GM21737 (cell line): ENCODE results near the gene RNF223.

Experiments
- ATAC-seq: cut with Tn5 transposase; IDR thresholded peaks from one replicate; pipeline ENCODE4 v1.9.1; 2021; ENCODE audit warnings: mild to moderate bottlenecking, moderate library complexity; ENCODE audit not compliant: unreplicated experiment

Gene RNF223

GRCh38 chr1:1047407-1047806 lies 26.7 kb downstream of the RNF223 start:
- no peak for ATAC-seq

DNA sequence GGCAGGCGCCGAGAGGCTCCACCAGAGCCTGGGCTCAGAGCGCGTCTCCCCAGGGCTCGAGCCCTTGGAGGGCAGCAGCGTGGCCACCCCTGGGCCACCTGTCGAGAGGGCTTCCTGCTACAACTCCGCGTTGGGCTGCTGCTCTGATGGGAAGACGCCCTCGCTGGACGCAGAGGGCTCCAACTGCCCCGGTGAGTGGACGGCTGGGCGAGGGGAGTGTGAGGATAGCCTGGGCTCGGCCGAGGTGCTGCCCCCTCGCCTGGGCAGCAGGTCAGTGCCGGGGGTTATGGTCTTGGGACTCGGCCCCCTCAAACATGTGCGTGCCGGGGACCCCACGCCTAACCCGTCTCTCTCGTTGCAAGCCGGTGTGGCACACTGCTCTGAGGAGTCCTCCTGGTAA lies 27.3 kb downstream of the RNF223 start:
- ATAC-seq = no peak

GRCh38 chr1:1046243-1046642 lies 27.9 kb downstream of the RNF223 start:
- no peak for ATAC-seq

- no peak for ATAC-seq
Observed at GRCh38 chr1:1045129-1045528, 29.0 kb downstream of the RNF223 start.

- ATAC-seq = no peak
Observed at GRCh38 chr1:1044455-1045078, 29.5 kb downstream of the RNF223 start.

DNA sequence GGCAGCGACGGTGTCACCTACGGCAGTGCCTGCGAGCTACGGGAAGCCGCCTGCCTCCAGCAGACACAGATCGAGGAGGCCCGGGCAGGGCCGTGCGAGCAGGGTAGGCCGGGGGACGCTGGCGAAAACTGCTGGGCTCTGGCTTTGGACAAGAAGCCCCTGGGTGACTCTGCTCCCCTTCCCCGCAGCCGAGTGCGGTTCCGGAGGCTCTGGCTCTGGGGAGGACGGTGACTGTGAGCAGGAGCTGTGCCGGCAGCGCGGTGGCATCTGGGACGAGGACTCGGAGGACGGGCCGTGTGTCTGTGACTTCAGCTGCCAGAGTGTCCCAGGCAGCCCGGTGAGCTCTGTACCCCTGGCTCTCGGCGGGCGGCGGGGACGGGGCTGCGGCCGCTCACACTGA lies 30.2 kb downstream of the RNF223 start:
- ATAC-seq = no peak

DNA sequence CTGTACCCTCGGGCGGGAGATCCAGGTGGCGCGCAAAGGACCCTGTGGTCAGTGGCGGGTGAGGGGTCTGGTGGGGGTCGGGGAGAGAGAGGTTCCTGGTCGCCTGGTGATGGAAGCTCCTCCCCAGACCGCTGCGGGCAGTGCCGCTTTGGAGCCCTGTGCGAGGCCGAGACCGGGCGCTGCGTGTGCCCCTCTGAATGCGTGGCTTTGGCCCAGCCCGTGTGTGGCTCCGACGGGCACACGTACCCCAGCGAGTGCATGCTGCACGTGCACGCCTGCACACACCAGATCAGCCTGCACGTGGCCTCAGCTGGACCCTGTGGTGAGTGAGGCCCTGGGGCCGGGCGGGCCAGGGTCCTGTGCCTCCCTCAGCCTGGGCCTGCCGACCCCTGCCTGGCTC lies 30.7 kb downstream of the RNF223 start:
- ATAC-seq = no peak

GRCh38 chr1:1042835-1043234 lies 31.3 kb downstream of the RNF223 start:
- ATAC-seq = no peak

DNA sequence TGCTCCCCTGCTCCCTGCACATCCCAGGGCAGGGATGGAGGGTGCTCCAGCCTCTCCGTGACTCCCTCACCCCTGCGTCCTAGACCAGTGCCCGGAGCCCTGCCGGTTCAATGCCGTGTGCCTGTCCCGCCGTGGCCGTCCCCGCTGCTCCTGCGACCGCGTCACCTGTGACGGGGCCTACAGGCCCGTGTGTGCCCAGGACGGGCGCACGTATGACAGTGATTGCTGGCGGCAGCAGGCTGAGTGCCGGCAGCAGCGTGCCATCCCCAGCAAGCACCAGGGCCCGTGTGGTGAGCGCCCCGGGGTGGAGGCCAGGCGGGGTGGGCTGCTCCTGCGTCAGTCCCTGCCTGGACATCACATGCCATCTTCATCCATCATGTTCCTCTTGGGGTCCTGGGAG lies 32.2 kb downstream of the RNF223 start:
- no peak for ATAC-seq

- ATAC-seq = no peak
Observed at GRCh38 chr1:1041092-1041523, 33.0 kb downstream of the RNF223 start.

DNA sequence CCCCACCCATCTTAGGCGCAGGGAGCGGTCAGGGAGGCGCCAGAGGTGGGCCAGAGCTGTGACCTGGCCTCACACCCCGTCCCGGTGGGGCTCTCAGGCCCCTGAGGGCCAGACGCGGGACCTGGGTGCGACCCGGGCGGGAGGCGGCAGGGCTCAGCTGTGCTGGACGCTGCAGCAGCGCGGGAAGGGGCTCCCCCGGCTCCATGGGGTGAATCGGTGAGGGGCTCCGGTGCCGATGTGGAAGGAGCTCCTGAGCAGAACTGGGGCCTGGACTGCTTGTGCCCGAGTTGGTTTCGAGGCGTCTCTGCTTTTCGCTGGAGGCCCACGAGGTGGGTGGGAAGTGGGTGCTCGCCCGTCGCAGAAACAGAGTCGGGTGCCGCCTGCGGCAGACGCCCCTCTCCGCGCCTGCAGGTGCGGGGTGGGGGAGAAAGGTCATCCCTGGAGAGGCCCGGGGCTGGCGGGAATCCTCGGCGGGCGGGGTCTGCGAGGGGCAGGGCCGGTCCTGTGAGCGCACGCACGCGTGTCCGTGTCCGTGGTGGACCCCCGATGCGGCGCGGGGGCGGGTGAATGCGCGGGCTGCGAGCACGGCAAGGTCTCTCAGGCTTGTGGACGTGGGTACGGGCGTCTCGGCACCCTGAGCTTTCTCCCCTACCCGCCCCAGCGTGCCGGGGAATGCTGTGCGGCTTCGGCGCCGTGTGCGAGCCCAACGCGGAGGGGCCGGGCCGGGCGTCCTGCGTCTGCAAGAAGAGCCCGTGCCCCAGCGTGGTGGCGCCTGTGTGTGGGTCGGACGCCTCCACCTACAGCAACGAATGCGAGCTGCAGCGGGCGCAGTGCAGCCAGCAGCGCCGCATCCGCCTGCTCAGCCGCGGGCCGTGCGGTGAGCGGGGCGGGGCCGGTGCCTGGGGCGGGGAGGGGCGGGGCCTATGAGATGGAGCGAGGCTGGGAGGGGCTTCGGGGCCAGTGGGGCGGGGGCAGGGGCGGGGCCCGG lies 33.8 kb downstream of the RNF223 start:
- ATAC-seq = no peak

DNA sequence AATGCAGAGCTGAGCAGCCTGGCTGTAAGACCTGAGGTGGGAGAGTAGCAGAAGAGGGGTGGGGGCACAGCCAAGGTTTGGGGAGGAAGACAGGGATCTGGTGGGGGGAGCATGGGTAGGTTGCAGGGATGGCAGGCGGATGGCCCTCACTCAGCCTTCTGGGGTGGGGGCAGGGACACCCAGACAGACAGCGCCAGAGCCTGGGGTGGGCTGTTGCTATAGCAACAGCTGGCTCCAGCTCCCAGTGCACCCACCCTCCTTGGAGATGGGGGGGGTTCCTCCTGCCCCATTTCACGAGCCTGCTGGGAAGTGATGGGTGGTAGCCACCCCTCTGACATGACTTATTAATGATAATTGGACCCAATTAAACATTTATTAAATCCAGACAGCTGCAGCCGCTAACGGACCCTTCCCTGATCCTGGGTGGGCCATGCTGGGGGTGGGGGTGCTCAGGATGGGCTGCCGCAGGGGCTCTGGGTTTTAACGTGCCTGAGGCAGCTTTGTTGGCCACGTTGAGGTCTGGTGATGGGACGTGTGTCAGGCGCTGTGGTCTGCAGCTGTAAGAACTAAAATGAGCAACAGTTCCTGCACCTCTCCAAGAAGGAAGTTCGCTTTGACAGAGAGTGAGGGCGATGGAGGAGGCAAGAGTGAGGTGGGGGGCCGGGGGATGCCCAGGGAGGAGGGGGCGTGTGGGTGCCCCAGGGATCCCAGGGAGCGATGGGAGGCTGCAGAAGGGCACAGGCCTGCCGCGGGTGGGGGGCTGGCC lies 34.8 kb downstream of the RNF223 start:
- ATAC-seq = no peak

DNA sequence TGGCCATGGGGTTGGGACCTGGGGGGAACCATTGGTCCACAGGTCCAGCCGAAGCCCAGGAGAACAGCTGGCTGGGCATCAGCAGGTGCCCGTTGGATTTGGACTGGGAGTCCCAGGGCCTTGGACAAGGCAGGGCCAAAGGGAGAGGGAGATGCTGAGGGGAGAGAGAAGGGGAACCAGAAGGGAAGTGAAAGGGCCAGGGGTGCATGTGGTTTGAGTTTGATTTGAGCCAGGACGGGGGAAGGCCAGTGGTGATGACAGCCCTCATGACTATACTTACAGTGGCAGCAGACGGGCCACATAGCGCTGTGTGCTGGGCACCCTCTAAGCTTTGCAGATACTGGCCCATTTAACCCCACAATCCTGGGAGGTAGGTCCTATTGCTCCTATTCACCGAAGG lies 35.4 kb downstream of the RNF223 start:
- no peak for ATAC-seq

DNA sequence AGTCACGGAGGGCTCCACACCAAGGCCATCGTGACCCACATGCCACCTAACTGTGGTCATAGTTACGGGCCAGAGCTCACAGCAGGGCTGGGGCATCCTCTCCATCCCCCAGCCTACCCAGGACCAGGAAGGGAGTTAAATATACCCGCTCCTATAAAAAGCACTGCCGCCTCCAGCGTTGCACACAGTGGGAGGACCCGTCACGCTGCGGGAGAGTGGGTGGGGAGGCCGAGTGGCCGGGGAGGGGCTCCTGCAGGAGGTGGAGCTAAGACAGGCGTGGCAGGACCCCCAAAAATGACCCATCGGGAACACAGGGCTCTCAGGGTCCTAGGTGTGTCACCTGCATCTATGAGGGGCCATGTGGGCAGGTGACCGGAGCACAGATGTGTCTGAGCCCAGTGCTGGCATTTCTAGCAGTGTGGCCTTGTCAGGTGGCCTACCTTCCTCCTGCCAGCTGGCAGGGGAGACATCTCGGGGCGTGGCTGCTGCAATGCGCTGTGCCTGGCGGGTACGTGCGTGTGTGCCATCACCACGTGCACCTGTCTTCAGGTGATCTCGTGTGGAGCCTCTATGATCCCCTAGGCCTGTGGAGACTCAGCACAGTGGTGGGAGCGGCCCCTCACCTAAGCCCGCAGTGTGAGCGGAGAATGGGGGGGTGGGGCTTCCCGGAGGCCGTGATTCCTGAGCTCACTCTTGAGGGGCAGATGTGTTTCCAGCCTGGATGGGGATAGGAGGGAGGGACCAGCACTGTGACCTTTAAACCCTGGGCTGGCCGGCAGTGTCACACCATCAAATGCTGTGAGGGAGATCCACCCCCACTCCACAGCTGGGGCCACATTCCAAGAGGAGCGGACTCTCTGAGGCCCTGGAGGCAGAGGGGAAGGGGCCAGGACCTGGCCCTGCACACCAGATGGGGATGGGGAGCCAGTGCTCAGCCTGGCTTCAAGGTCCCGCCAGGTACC lies 36.5 kb downstream of the RNF223 start:
- ATAC-seq = no peak

DNA sequence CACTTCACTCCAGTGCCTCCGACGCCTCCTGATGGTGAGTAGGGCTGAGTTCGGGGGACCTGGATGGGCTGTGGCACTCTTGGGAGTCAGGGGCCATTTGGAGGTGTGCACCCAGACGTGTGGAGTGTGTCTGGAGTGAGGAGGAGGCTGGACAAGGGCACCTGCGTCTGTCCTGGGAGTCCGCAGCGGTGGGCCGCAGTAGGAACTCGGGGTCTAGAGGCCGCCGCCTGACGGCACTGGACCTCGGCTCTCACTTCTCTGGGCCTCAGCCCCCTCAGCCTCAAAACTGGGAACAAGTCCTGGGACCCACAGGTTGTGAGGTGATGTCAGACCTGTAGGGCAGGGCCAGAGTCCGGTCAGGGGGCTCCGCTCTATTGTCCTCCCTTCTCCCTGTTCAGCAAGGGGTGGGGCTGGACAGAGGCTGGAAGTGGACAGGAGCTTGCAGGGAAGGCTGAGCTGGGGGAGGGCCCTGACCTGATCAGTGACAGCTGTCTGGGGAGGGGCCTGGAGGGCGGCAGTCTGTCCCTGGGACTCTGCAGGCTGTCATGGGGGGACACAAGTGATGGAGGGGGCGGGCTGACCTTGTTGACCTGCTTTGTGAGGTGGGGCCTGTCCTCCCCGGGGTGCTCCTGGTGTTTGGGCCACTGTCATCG lies 38.7 kb downstream of the RNF223 start:
- ATAC-seq = no peak

DNA sequence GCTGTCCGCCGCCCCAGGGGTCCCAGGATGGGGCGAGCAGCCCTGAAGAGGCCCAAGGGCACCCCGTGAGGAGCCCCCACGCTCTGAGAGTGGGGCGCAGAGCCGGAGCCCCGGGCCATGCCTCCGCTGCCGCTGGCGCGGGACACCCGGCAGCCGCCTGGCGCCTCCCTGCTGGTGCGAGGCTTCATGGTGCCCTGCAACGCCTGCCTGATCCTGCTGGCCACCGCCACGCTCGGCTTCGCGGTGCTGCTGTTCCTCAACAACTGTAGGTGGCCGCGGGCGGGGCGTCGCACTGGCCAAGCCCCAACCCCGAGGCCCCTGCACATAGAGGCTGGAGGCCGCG lies 39.7 kb downstream of the RNF223 start:
- ATAC-seq = no peak

DNA sequence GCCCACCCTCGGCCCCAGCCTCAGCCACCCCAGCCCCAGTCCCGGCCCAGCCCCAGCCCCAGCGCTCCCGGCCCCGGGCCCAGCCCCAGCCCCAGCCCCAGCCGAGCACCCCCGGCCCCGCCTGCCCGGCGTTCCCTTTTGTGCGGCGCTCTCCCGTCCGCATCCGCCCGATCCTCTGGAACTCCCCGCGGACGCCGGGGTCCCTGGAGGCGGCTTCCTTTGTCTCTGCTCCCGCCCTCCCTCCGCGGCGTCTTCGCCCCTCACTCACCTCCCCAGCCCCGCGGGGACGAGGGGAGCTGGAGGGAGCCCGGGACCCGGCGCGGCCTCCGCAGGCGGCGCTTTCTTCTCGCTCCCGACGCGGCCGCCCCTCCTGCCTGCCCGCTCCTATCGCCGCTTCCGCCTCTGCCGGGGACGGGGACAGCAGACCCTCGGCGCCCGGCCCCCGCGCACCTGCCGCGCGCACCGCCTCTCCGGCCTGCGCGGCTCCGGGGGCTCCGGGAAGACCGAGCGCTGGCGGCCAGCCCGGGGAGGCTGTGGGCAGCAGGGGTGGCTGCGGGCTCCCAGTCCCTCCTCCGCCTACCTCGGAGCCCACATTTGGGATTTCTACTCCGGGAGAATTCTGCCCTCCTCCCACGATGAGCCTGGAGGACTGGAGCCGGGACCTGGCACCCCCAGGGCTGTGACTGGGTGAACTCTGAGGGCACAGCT lies 40.2 kb downstream of the RNF223 start:
- ATAC-seq = no peak

GRCh38 chr1:1033009-1033587 lies 41.0 kb downstream of the RNF223 start:
- ATAC-seq = peak; percentile 76

GRCh38 chr1:1032424-1032823 lies 41.7 kb downstream of the RNF223 start:
- ATAC-seq = no peak
